IMR-90 (cell line): Measurements from ENCODE around the gene NRSN1. TPM values are rescaled to one million over a fixed set of nuclear protein-coding genes. Genes with fewer than 3 reads are reported as not detected.

Experiments used
- ATAC-seq: fragments of 200-7000 bp; cut with Tn5 transposase; 2 replicates; pipeline ENCODE4 v1.9.1; 2020; ENCODE audit warnings: low read depth, mild to moderate bottlenecking, moderate library complexity
- BruUV-seq: library from RNA; stranded (reverse); fragments of 400-500 nt; replicated peaks from 2 replicates; lab custom pipeline; 2021; lab: Mats Ljungman, UMichigan
- CTCF ChIA-PET: fragments of 300-600 bp; formaldehyde crosslinking; extraction: SDS; loops from one replicate; lab custom pipeline; 2021; ENCODE audit warnings: antibody characterized with exemption; lab: Yijun Ruan, JAX
- POLR2A ChIA-PET: fragments of 300-600 bp; sonication (Branson Sonifier 250); formaldehyde crosslinking; loops from one replicate; lab custom pipeline; 2022; ENCODE audit warnings: antibody characterized with exemption; ENCODE audit not compliant: unreplicated experiment; lab: Charles Lee
- DNase-seq: peaks from one replicate; pipeline ENCODE4 v3.0.0; 2013
- H2AFZ ChIP-seq: replicated peaks from 2 replicates; pipeline ENCODE3; 2013; ENCODE audit warnings: low read length, mild to moderate bottlenecking; ENCODE audit not compliant: poor library complexity
- H2AK5ac ChIP-seq: 2 replicates; pipeline ENCODE4 v1.6.1; 2013; ENCODE audit warnings: low read depth, low read length, inconsistent platforms
- H2AK9ac ChIP-seq: replicated peaks from 2 replicates; pipeline ENCODE3; 2013; ENCODE audit warnings: mild to moderate bottlenecking, low read depth, low read length, moderate library complexity; ENCODE audit not compliant: poor library complexity
- H2BK120ac ChIP-seq: 2 replicates; pipeline ENCODE4 v1.6.1; 2013; ENCODE audit warnings: low read depth, low read length, inconsistent platforms
- H2BK15ac ChIP-seq: 3 replicates; pipeline ENCODE4 v1.6.1; 2013; ENCODE audit warnings: low read depth, low read length, inconsistent platforms
- H2BK20ac ChIP-seq: 2 replicates; pipeline ENCODE4 v1.6.1; 2013; ENCODE audit warnings: low read depth, mild to moderate bottlenecking, inconsistent platforms, low read length, moderate library complexity
- H2BK5ac ChIP-seq: 2 replicates; pipeline ENCODE4 v1.6.1; 2013; ENCODE audit warnings: mild to moderate bottlenecking, low read depth, low read length, inconsistent platforms; ENCODE audit not compliant: poor library complexity, severe bottlenecking
- H3K14ac ChIP-seq: replicated peaks from 2 replicates; pipeline ENCODE4 v1.6.1; 2013; ENCODE audit warnings: low read depth, low read length, inconsistent platforms
- H3K18ac ChIP-seq: 2 replicates; pipeline ENCODE4 v1.6.1; 2013; ENCODE audit warnings: low read depth, low read length, control low read depth
- H3K23ac ChIP-seq: 2 replicates; pipeline ENCODE4 v1.6.1; 2013; ENCODE audit warnings: low read depth, low read length, inconsistent platforms
- H3K27ac ChIP-seq: 2 replicates; pipeline ENCODE4 v1.5.1; 2013; ENCODE audit warnings: mild to moderate bottlenecking, control low read depth, low read length; ENCODE audit not compliant: insufficient read depth
- H3K27me3 ChIP-seq: 2 replicates; pipeline ENCODE4 v1.6.1; 2013; ENCODE audit warnings: low read length; ENCODE audit not compliant: control insufficient read depth, insufficient read depth
- H3K36me3 ChIP-seq: 2 replicates; pipeline ENCODE4 v1.6.1; 2013; ENCODE audit warnings: low read length, mixed read lengths; ENCODE audit not compliant: control insufficient read depth, insufficient read depth
- H3K4ac ChIP-seq: 2 replicates; pipeline ENCODE4 v1.6.1; 2013; ENCODE audit warnings: low read depth, low read length, inconsistent platforms
- H3K4me1 ChIP-seq: 2 replicates; pipeline ENCODE4 v1.6.1; 2013; ENCODE audit warnings: low read length, mixed read lengths; ENCODE audit not compliant: control insufficient read depth, insufficient read depth
- H3K4me2 ChIP-seq: 2 replicates; pipeline ENCODE4 v1.6.1; 2013; ENCODE audit warnings: low read depth, mild to moderate bottlenecking, control low read depth, low read length, moderate library complexity
- H3K4me3 ChIP-seq: 2 replicates; pipeline ENCODE4 v1.5.1; 2013; ENCODE audit warnings: low read depth, mild to moderate bottlenecking, control low read depth, low read length, moderate library complexity; ENCODE audit not compliant: insufficient read depth
- H3K56ac ChIP-seq: 2 replicates; pipeline ENCODE4 v1.6.1; 2013; ENCODE audit warnings: low read length, inconsistent platforms; ENCODE audit not compliant: insufficient read depth; ENCODE audit errors: extremely low read depth
- H3K79me1 ChIP-seq, 2 experiments: 2 replicates each; pipeline ENCODE4 v1.6.1; 2013; ENCODE audit warnings: low read length in 2 of 2, inconsistent platforms in 1 of 2, low read depth in 1 of 2
- H3K9ac ChIP-seq: 2 replicates; pipeline ENCODE4 v1.6.1; 2013; ENCODE audit warnings: low read depth, low read length, control low read depth
- H3K9me1 ChIP-seq: 2 replicates; pipeline ENCODE4 v1.6.1; 2013; ENCODE audit warnings: low read length, inconsistent platforms; ENCODE audit not compliant: insufficient read depth
- H3K9me3 ChIP-seq: 2 replicates; pipeline ENCODE4 v1.6.1; 2013; ENCODE audit warnings: low read length; ENCODE audit not compliant: control insufficient read depth, insufficient read depth
- H4K20me1 ChIP-seq: 2 replicates; pipeline ENCODE4 v1.6.1; 2013; ENCODE audit warnings: low read length, inconsistent platforms; ENCODE audit not compliant: insufficient read depth
- H4K5ac ChIP-seq: 2 replicates; pipeline ENCODE4 v1.6.1; 2013; ENCODE audit warnings: mild to moderate bottlenecking, low read depth, low read length, control low read depth
- H4K8ac ChIP-seq, 2 experiments: 2 replicates each; pipeline ENCODE4 v1.6.1; 2013; ENCODE audit warnings: low read depth in 2 of 2, low read length in 2 of 2, control low read depth in 1 of 2, inconsistent platforms in 1 of 2
- H4K91ac ChIP-seq: 2 replicates; pipeline ENCODE4 v1.6.1; 2013; ENCODE audit warnings: low read depth, low read length, inconsistent platforms; ENCODE audit not compliant: insufficient read depth
- CEBPB ChIP-seq: IDR thresholded peaks from 2 replicates; pipeline ENCODE4 v1.6.1; 2012; ENCODE audit warnings: low read depth, low read length, improper control_type of control experiment
- ELK1 ChIP-seq: fragments of 150-350 bp; IDR thresholded peaks from 2 replicates; pipeline ENCODE4 v1.6.1; 2016; ENCODE audit warnings: low read depth, mild to moderate bottlenecking, low read length, moderate library complexity, borderline replicate concordance
- MAFK ChIP-seq: IDR thresholded peaks from 2 replicates; pipeline ENCODE4 v1.6.1; 2012; ENCODE audit warnings: low read depth, low read length, improper control_type of control experiment
- MXI1 ChIP-seq: IDR thresholded peaks from 2 replicates; pipeline ENCODE4 v1.6.1; 2012; ENCODE audit warnings: low read depth, mild to moderate bottlenecking, low read length, moderate library complexity, borderline replicate concordance
- RAD21 ChIP-seq: IDR thresholded peaks from 2 replicates; pipeline ENCODE4 v1.6.1; 2012; ENCODE audit warnings: low read length, improper control_type of control experiment
- RCOR1 ChIP-seq: IDR thresholded peaks from 2 replicates; pipeline ENCODE4 v1.6.1; 2012; ENCODE audit warnings: mild to moderate bottlenecking, low read length, improper control_type of control experiment; ENCODE audit not compliant: insufficient replicate concordance
- dilution Hi-C: fragments of 300-500 bp; cut with HindIII; formaldehyde crosslinking; loops from one replicate; pipeline ENCODE4 v1.14.3; 2018; ENCODE audit warnings: low sequenced_read_pairs; ENCODE audit not compliant: unreplicated experiment
- in situ Hi-C: fragments of 300-500 bp; cut with MboI; formaldehyde crosslinking; loops from 3 replicates; pipeline ENCODE4 v1.14.3; 2019; ENCODE audit warnings: low sequenced_read_pairs, inconsistent platforms, mixed read lengths
- intact Hi-C: fragments of 100-400 bp; cut with micrococcal nuclease; formaldehyde crosslinking; loops from 2 replicates; pipeline ENCODE4 v1.10.0; 2022
- polyA plus RNA-seq, 3 experiments: library from polyadenylated mRNA; depleted of rRNA; stranded (reverse); fragments of >200 nt; gene quantifications; 2 replicates each; pipeline ENCODE4 v1.2.3, GENCODE V29; 2012; ENCODE audit warnings: low replicate concordance in 1 of 3
- total RNA-seq: library from RNA; depleted of rRNA; stranded (reverse); fragments of >200 nt; gene quantifications from 2 replicates; pipeline ENCODE4 v1.2.3, GENCODE V29; 2012

Gene NRSN1
- total and polyA plus RNA-seq, 2 of the 4 experiments (the other 2 are of a cell fraction): not detected

DNA sequence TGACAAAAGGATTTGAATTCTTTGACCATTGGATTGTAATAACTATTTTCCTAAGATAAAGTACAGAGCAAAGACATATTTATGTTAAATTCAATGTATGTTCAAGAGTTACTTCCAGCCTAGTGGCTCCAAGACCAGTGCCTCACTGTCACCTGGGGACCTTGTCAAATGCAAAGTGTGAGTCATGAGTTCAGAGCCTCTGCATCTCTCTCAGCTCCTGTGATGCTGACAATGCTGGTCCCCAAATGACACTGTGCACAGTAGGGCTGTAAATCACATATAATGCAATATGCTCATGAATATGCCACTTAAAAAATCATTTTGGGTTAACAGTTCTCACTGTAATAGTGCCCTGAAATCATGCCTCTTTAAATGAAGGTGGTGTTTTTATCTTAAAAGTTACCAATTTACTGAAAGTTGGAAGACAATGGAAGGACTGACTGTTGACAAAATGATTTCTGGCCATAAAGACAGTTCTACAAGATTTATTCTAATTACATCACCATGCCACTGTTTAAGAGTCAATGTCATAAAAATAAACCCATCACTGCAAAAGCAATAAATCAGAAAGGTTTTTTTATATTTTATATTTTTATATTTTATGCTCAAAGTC is 62.1 kb downstream of the NRSN1 start:
- no peak overlapping the region for H3K9ac ChIP-seq
- in situ Hi-C loops (no loop called here), dilution Hi-C loops (no loop called here), intact Hi-C loops (no loop called here)
- no peak overlapping the region for H3K56ac ChIP-seq
- H3K18ac ChIP-seq: no peak overlapping the region
- H3K4me1 ChIP-seq: no peaks in the 10 kb centered on the region
- H3K4me2 ChIP-seq: no peak overlapping the region
- no peak overlapping the region for H4K5ac ChIP-seq
- no TSS peak for BruUV-seq
- no peak overlapping the region for H2BK5ac ChIP-seq
- DNase-seq (no peak), ATAC-seq (no peak)
- no peaks in the 10 kb centered on the region for H3K79me1 ChIP-seq
- no peak for TF ChIP-seq MAFK
- TF ChIP-seq RAD21: no peak
- TF ChIP-seq MXI1: no peak
- no peak for TF ChIP-seq CEBPB
- no peak for TF ChIP-seq RCOR1
- TF ChIP-seq ELK1: no peak
- no peak overlapping the region for H4K8ac ChIP-seq
- no peak overlapping the region for H3K4me3 ChIP-seq
- H2BK15ac ChIP-seq: no peak overlapping the region
- no peak overlapping the region for H3K14ac ChIP-seq
- H3K9me1 ChIP-seq: no peaks in the 10 kb centered on the region
- no peak overlapping the region for H4K91ac ChIP-seq
- H2AK9ac ChIP-seq: no peak overlapping the region
- no peaks in the 10 kb centered on the region for H3K36me3 ChIP-seq
- H3K23ac ChIP-seq: no peak overlapping the region
- H2BK20ac ChIP-seq: no peak overlapping the region
- peaks cover 3% of the 10 kb centered on the region; the same call in 1 of the 2 replicates for H3K9me3 ChIP-seq
- no peak overlapping the region for H2AFZ ChIP-seq
- H3K4ac ChIP-seq: no peak overlapping the region
- CTCF ChIA-PET: no interaction called here
- no peak overlapping the region for H2BK120ac ChIP-seq
- no peaks in the 10 kb centered on the region for H3K27me3 ChIP-seq
- no peak overlapping the region for H2AK5ac ChIP-seq
- no peak overlapping the region for H3K27ac ChIP-seq
- POLR2A ChIA-PET: no interaction called here
- H4K20me1 ChIP-seq: no peaks in the 10 kb centered on the region
